Measurements from ENCODE around the gene ARMC5.

GRCh38 chr16:31472709-31473203 is 13.5 kb downstream of the ARMC5 start:
- no peak for TF ChIP-seq VEZF1 (CRISPR knock-in tag; IDR thresholded peaks at IDR 0.05)
- TF ChIP-seq CTCF (IDR thresholded peaks at IDR 0.05 in 2 of 3, conservative IDR thresholded peaks at IDR 0.05 in 1 of 3; ENCODE audit: insufficient read depth in 2 of 3, low read depth in 1 of 3, low read length in 3 of 3): peak in 1 of 3 experiments; percentile 26; a peak in 2 of 6 replicates
- no peak for TF ChIP-seq SMC3 (conservative IDR thresholded peaks at IDR 0.05; ENCODE audit: insufficient read depth, low read depth, low read length)
- no peak for TF ChIP-seq POLR2A (conservative IDR thresholded peaks at IDR 0.05)
- no peak for TF ChIP-seq REST (IDR thresholded peaks at IDR 0.05; ENCODE audit: borderline replicate concordance)
- no peak for TF ChIP-seq REST (CRISPR knock-in tag; IDR thresholded peaks at IDR 0.05; ENCODE audit: low read depth)
- TF ChIP-seq RBFOX2 (IDR thresholded peaks at IDR 0.05; ENCODE audit: low read depth, low read length): no peak
- no peak for TF ChIP-seq E2F4 (CRISPR knock-in tag; IDR thresholded peaks at IDR 0.05; ENCODE audit: low read depth)
